Vagina (tissue), 2 donors: Measurements from ENCODE around the gene CATSPER3. TPM values are rescaled to one million over a fixed set of nuclear protein-coding genes. Genes with fewer than 3 reads are reported as not detected.

ENCODE experiments used
- DNase-seq, 2 donors: peaks; one replicate each; pipeline ENCODE4 v3.0.0-alpha.2; 2017; ENCODE audit errors: extremely low spot score in 2 of 2
- H3K27ac ChIP-seq: fragments of 200-600 bp; sonication (generic); one replicate; pipeline ENCODE4 v1.5.1; 2019
- H3K27me3 ChIP-seq: fragments of 200-600 bp; sonication (generic); one replicate; pipeline ENCODE4 v1.5.1; 2019
- H3K36me3 ChIP-seq, 2 donors: fragments of 200-600 bp; sonication (generic); one replicate each; pipeline ENCODE4 v1.5.1; 2017 to 2019
- H3K4me1 ChIP-seq: fragments of 200-600 bp; sonication (generic); one replicate; pipeline ENCODE4 v1.5.1; 2019
- H3K4me3 ChIP-seq, 2 donors: fragments of 200-600 bp; sonication (generic); 1 replicate in 1 of 2; 2 replicates in 1 of 2; pipeline ENCODE4 v1.5.1; 2016 to 2019
- H3K9me3 ChIP-seq: fragments of 200-600 bp; sonication (generic); one replicate; pipeline ENCODE4 v1.5.1; 2019
- POLR2A ChIP-seq, 2 donors: fragments of 450-650 bp; IDR thresholded peaks; one replicate each; pipeline ENCODE4 v1.6.1; 2017; ENCODE audit warnings: antibody characterized with exemption in 2 of 2, mild to moderate bottlenecking in 2 of 2, moderate library complexity in 2 of 2
- POLR2AphosphoS5 ChIP-seq, 2 donors: sonication (generic); formaldehyde crosslinking; IDR thresholded peaks; one replicate each; pipeline ENCODE4 v1.9.0; 2017; ENCODE audit warnings: antibody characterized with exemption in 2 of 2, mild to moderate bottlenecking in 2 of 2, low read depth in 1 of 2; ENCODE audit not compliant: insufficient read depth in 1 of 2
- intact Hi-C: fragments of 100-400 bp; cut with DNase I; formaldehyde crosslinking; loops from one replicate; pipeline ENCODE4 v1.15.1; 2023
- total RNA-seq: library from RNA; depleted of rRNA; stranded (reverse); fragments of >200 nt; gene quantifications from one replicate; pipeline ENCODE4 v1.2.3, GENCODE V29; 2016
- TF ChIP-seq, protein P1 (sequence below), 3 experiments: fragments of 450-650 bp in 2 of 3; fragments of 200-600 bp in 1 of 3; sonication (generic) in 1 of 3; IDR thresholded peaks; one replicate each; pipeline ENCODE4 v1.5.1; 2017 to 2019; ENCODE audit warnings: antibody characterized with exemption in 3 of 3, mild to moderate bottlenecking in 2 of 3, moderate library complexity in 2 of 3

The CATSPER3 gene
- total RNA-seq, 1 donor from 2014 or later, result not detected

DNA sequence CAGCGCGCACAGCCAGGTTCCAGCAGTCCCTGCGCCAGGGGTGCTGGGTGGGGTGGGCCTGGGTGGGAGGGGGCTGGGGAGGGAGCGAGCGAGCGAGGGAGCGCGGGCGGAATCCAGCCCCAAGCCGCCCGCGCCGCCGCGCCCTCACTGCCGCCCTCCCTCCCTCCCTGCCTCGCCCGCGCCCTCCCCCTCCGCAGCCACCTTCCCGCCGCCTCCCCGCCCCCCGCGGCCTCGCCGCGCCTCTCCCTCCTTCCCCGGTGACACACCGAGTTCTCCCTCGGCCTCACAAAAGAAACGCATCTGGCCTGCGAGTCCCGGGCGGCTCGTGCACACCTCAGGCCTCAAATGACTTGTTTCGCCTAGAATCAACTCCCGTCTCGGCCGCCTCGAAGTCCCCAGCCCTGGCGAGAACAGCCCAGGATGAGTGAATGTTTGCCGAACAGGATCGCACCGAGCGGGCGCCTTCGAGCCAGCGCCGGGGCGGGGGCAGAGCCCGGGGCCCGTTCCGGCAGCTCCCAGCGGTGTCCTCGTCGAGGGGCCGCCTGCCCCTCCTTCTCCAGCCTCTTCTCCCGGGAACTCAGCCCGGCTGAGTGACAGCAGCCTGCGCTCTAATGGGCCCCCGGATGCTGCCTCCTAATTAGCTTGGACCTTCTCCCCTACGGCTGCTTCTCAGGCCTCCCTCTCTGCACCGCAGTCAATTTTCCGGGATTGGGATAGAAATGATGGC, 66.7 kb downstream of the CATSPER3 start:
- no peak for DNase-seq
- Histone ChIP-seq H3K9me3 (no peaks in the 10 kb centered on the region), H3K27ac (peak overlapping the region; percentile 95), H3K27me3 (peaks cover 20% of the 10 kb centered on the region), H3K4me3 (peak overlapping the region; percentile 43 to 57), H3K4me1 (peaks cover 54% of the 10 kb centered on the region), H3K36me3 (no peaks in the 10 kb centered on the region)
- intact Hi-C loops, result no loop called here
- no peak for TF ChIP-seq POLR2A (IDR thresholded peaks at IDR 0.05)
- TF ChIP-seq, protein P1, sequence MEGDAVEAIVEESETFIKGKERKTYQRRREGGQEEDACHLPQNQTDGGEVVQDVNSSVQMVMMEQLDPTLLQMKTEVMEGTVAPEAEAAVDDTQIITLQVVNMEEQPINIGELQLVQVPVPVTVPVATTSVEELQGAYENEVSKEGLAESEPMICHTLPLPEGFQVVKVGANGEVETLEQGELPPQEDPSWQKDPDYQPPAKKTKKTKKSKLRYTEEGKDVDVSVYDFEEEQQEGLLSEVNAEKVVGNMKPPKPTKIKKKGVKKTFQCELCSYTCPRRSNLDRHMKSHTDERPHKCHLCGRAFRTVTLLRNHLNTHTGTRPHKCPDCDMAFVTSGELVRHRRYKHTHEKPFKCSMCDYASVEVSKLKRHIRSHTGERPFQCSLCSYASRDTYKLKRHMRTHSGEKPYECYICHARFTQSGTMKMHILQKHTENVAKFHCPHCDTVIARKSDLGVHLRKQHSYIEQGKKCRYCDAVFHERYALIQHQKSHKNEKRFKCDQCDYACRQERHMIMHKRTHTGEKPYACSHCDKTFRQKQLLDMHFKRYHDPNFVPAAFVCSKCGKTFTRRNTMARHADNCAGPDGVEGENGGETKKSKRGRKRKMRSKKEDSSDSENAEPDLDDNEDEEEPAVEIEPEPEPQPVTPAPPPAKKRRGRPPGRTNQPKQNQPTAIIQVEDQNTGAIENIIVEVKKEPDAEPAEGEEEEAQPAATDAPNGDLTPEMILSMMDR (IDR thresholded peaks at IDR 0.05), result no peak
- peak in 1 of 2 donors; percentile 22 for TF ChIP-seq POLR2AphosphoS5 (IDR thresholded peaks at IDR 0.05; ENCODE audit: insufficient read depth in 1 of 2, low read depth in 1 of 2)

DNA sequence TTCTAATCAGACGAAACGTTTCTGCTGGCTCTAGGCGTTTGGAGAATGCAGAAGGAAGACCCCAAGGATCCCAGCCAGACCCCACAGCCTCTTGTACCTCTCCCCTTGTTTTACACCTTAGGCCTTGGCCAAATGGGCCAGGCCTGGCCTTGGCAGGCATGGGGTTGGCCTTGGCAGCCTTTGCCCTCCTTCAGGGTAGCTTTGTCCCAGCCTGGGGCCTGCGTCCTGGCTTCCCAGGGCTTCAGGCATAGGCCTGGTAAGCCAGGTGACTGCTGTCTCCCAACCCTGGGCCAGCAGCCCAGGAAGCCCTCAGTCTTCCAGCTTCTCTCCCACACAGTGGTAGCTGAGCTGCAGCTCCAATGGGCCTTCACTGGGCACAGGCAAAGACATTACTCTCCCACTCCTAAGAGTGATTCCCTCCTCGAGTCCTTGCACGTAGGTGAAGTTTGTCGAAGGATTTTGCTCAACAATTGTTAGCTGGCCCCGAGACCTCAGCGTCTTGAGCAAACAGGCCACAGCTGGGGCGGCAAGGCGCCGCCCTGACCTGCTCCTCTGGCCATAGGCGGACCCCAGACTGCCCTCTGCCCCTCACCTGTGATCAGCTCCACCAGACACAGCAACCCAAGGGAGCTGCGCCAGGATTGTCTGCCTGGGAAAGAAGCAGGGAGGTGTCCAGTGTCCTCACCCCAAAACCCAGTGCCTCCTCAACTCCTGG, 67.4 kb downstream of the CATSPER3 start:
- peak overlapping the region; percentile 95 for H3K27ac ChIP-seq
- no peaks in the 10 kb centered on the region for H3K9me3 ChIP-seq
- H3K36me3 ChIP-seq, result no peaks in the 10 kb centered on the region
- intact Hi-C loops, result no loop called here
- H3K4me1 ChIP-seq, result peaks cover 61% of the 10 kb centered on the region
- peak overlapping the region; percentile 43 to 57 for H3K4me3 ChIP-seq
- TF ChIP-seq POLR2AphosphoS5 (IDR thresholded peaks at IDR 0.05; ENCODE audit: insufficient read depth in 1 of 2, low read depth in 1 of 2) (no peak), POLR2A (IDR thresholded peaks at IDR 0.05) (no peak)
- TF ChIP-seq, protein P1 (IDR thresholded peaks at IDR 0.05), result no peak
- peaks cover 20% of the 10 kb centered on the region for H3K27me3 ChIP-seq
- no peak for DNase-seq

DNA sequence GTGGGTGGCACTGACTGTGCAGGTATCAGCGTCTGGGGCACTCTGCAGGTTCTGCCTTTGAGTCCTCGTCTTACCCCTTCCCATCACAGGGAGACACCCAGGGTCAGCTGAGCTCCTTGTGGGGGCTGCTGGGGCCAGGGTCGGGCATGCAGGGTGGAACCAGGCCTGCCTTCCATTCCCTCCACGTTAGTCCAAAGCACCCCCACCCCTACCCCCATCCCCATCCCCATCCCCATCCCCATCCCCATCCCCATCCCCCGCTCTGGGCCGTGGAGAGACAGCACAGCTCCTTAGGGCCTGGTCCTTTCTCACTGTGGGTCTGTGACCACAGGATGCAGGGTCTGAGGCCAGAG, 67.9 kb downstream of the CATSPER3 start:
- peak overlapping the region; percentile 95 for H3K27ac ChIP-seq
- peaks cover 57% of the 10 kb centered on the region for H3K4me1 ChIP-seq

DNA sequence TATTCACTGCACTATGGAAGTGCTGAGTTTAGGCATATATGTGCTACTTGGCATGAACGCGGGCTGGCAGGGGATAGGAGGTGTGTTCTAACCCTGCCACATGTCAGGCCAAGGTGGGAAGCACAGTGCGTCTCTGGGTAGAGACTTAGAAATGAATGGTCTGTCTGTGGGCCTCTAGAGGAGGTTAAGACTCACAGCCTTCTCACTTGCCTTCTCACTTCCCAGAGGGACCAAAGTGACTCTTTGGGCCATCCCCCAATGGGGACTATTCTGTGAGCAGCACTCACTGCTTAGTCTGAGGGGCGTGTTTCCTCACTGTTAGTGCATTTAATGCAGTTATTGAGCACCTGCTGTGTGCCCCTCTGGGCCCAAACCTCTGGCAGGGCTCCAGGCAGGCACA, 68.7 kb downstream of the CATSPER3 start:
- peak overlapping the region in 1 of 2 donors; percentile 51 for H3K4me3 ChIP-seq
- no peak for DNase-seq
- TF ChIP-seq POLR2A (IDR thresholded peaks at IDR 0.05), result no peak
- TF ChIP-seq, protein P1 (IDR thresholded peaks at IDR 0.05), result no peak
- TF ChIP-seq POLR2AphosphoS5 (IDR thresholded peaks at IDR 0.05; ENCODE audit: insufficient read depth in 1 of 2, low read depth in 1 of 2), result no peak
- intact Hi-C loops, result no loop called here
- peak overlapping the region; percentile 95 for H3K27ac ChIP-seq
- H3K36me3 ChIP-seq, result no peaks in the 10 kb centered on the region
- peaks cover 20% of the 10 kb centered on the region for H3K27me3 ChIP-seq
- peaks cover 49% of the 10 kb centered on the region for H3K4me1 ChIP-seq
- H3K9me3 ChIP-seq, result no peaks in the 10 kb centered on the region

More for the DNA sequence above, 67.9 kb downstream of the CATSPER3 start:
- Histone ChIP-seq H3K4me3 (peak overlapping the region in 1 of 2 donors; percentile 57), H3K9me3 (no peaks in the 10 kb centered on the region), H3K27me3 (peaks cover 20% of the 10 kb centered on the region), H3K36me3 (no peaks in the 10 kb centered on the region)
- intact Hi-C loops, result no loop called here
- no peak for DNase-seq
- TF ChIP-seq, protein P1 (IDR thresholded peaks at IDR 0.05), result no peak
- no peak for TF ChIP-seq POLR2AphosphoS5 (IDR thresholded peaks at IDR 0.05; ENCODE audit: insufficient read depth in 1 of 2, low read depth in 1 of 2)
- no peak for TF ChIP-seq POLR2A (IDR thresholded peaks at IDR 0.05)
